ENCODE data around the gene DMAC2L. TPM values are rescaled to one million over a fixed set of nuclear protein-coding genes. Genes with fewer than 3 reads are reported as not detected.
A peak's percentile ranks its signal among the peaks of the same experiment; 100 is the strongest.
"Not testable (repeated sequence)": the region's sequence is repeated elsewhere in the genome, so short reads cannot be mapped to it uniquely, and the experiment has no call there.

The DMAC2L gene
- total RNA-seq, 2 donors from 2014 or later, result 12.0 to 16.1 TPM

DNA sequence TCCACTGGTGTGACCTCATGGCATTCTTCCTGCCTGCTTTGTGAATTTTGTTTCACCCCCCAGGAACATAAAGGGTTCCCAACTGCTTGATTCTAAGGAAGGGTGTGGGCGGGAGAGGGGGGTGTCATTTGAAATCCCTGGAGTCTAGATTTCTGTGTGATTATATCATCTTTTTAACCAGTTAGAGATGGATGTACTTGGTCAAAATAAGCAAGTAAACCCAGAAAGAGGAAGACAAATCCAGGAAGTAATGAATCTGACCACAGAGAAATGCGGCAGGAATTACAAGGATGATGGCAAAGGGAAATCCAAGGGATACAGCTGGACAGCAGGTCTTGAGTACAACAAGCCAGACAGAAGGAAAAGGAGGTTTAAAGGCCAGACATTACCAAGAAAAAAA lies 38.9 kb downstream of the DMAC2L start:
- ATAC-seq (no peak), DNase-seq (no peak)
- no peaks in the 10 kb centered on the region for H3K9me3 ChIP-seq (ENCODE audit: control insufficient read depth, low read length, poor library complexity, severe bottlenecking)
- Mint-ChIP-seq H3K4me1 (peaks cover 16% of the 10 kb centered on the region), H3K4me3 (no peak overlapping the region), H3K27ac (no peak overlapping the region), H3K27me3 (no peaks in the 10 kb centered on the region), H3K36me3 (ENCODE audit: low read depth) (peaks cover 16% of the 10 kb centered on the region)

DNA sequence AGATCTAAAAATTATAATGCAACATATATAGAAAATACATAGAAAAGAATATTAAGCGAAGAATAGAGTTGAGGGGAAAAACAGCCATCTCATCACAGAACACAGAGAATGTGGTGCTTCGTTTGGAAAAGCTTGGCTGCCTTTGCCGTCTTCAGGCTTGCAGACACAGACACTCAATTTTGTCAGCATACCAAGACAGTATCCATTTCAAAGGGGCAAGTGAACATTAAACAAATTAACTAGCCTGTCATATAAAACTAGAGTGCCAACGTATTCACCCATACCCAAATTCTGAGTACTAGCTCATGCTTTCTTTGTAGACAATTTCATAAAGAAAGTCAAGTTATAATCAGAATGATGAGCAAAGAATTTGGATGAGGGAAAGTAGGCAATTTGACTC lies 40.5 kb downstream of the DMAC2L start:
- no peaks in the 10 kb centered on the region for H3K27me3 Mint-ChIP-seq
- H3K36me3 Mint-ChIP-seq (ENCODE audit: low read depth), result peaks cover 12% of the 10 kb centered on the region
- no peak overlapping the region for H3K27ac Mint-ChIP-seq
- ATAC-seq (no peak), DNase-seq (no peak)
- H3K9me3 ChIP-seq (ENCODE audit: control insufficient read depth, low read length, poor library complexity, severe bottlenecking), result no peaks in the 10 kb centered on the region
- H3K4me1 Mint-ChIP-seq, result peaks cover 11% of the 10 kb centered on the region
- no peak overlapping the region for H3K4me3 Mint-ChIP-seq

DNA sequence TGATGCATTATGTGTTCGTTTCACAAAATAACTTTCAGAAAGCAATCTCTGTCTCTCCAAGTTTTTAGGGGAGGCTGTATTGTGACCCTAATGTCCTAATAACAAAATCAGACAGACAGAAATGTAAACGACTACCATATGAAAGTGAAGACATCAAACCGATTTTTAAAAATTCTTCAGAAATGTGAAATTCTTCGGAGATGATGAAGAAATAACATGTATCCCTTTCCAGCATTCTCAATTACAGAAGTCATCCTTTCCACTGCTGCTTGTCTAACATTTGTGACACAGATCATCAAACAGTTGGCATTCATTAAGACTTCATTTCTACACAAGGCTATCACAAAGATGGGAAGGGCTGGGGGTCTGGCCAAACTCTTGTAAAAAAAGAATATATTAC lies 41.0 kb downstream of the DMAC2L start:
- no peak for ATAC-seq
- H3K36me3 Mint-ChIP-seq (ENCODE audit: low read depth), result peaks cover 15% of the 10 kb centered on the region
- no peaks in the 10 kb centered on the region for H3K9me3 ChIP-seq (ENCODE audit: control insufficient read depth, low read length, poor library complexity, severe bottlenecking)
- no peaks in the 10 kb centered on the region for H3K27me3 Mint-ChIP-seq
- H3K27ac Mint-ChIP-seq, result no peak overlapping the region
- H3K4me1 Mint-ChIP-seq, result peaks cover 8% of the 10 kb centered on the region
- H3K4me3 Mint-ChIP-seq, result no peak overlapping the region
- DNase-seq, result no peak

DNA sequence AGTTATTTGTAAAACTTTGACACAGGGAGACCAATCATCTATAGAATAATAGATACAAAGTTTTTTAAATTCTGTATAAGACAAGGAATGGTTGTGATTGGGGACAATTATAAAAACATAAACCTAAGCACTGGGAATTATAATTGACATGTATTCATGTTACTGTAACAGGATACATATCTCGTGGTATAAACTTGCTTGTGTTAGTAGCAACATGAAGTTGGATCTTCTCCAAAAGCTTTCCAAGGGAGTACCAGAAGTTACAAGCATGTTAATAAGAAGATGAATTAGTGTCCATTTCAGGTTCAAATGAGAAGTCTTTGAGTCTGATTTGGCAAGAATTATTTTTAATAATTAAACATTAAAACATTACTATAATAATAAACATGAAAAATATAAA lies 42.4 kb downstream of the DMAC2L start:
- ATAC-seq (no peak), DNase-seq (no peak)
- no peak overlapping the region for H3K4me3 Mint-ChIP-seq
- H3K27me3 Mint-ChIP-seq, result no peaks in the 10 kb centered on the region
- H3K36me3 Mint-ChIP-seq (ENCODE audit: low read depth), result peaks cover 18% of the 10 kb centered on the region
- H3K27ac Mint-ChIP-seq, result peak overlapping the region; percentile 16
- peaks cover 10% of the 10 kb centered on the region for H3K4me1 Mint-ChIP-seq
- H3K9me3 ChIP-seq (ENCODE audit: control insufficient read depth, low read length, poor library complexity, severe bottlenecking), result no peaks in the 10 kb centered on the region

DNA sequence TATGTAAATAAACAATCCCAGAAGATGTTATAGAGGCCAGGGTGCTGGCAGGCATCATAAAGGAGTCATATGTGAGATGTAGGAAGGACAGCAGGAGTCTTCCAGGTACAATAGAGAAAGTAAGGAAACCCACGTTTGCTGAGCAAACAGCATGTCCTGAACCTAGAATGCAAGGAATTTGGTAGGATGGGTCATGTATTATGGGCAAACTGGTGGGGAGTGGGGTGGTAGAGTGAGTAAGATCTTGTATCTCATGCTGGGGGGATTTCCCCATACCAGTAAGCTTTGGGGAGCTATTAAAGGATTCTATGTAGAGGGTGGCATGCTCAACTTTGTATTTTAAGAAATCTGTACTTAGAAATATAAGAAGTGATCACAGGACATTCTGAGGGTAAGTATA lies 43.6 kb downstream of the DMAC2L start:
- H3K9me3 ChIP-seq (ENCODE audit: control insufficient read depth, low read length, poor library complexity, severe bottlenecking), result no peaks in the 10 kb centered on the region
- H3K27ac Mint-ChIP-seq, result no peak overlapping the region
- peaks cover 12% of the 10 kb centered on the region for H3K4me1 Mint-ChIP-seq
- H3K4me3 Mint-ChIP-seq, result no peak overlapping the region
- no peaks in the 10 kb centered on the region for H3K27me3 Mint-ChIP-seq
- DNase-seq (no peak), ATAC-seq (no peak)
- H3K36me3 Mint-ChIP-seq (ENCODE audit: low read depth), result peaks cover 18% of the 10 kb centered on the region

DNA sequence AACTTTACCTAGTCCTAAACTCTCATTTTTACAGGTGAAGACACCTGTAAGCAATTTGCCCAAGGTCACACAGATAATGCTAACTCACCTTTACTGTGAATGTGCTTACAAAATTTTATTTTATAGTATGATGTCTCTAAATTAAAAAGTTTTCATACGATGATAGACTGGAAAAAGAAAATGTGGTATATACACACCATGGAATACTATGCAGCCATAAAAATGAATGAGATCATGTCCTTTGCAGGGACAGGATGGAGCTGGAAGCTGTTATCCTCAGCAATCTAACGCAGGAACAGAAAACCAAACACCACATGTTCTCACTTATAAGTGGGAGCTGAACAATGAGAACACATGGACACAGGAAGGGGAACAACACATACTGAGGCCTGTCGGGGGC lies 44.2 kb downstream of the DMAC2L start:
- peaks cover 18% of the 10 kb centered on the region for H3K36me3 Mint-ChIP-seq (ENCODE audit: low read depth)

DNA sequence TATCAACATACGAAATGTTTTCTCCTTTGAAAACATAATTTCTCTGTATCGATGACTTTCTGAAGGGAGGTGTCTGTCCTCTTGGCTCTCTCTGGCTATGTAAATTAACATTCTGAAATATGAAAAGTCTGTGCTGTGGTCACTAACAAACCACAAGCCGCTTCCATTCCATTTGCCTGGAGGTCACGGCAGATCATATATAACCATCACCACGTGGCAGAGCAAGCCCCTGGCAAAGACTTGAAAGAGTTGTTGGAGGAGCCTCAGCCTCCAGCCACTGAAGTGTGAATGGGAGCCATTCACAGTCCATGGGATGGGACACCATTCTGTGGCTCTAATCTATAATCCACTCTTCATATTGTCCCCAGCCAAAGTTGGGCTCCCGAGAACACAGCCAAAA lies 45.0 kb downstream of the DMAC2L start:
- H3K4me3 Mint-ChIP-seq, result no peak overlapping the region
- no peaks in the 10 kb centered on the region for H3K27me3 Mint-ChIP-seq
- H3K9me3 ChIP-seq (ENCODE audit: control insufficient read depth, low read length, poor library complexity, severe bottlenecking), result no peaks in the 10 kb centered on the region
- H3K36me3 Mint-ChIP-seq (ENCODE audit: low read depth), result peaks cover 15% of the 10 kb centered on the region
- ATAC-seq (no peak), DNase-seq (no peak)
- no peak overlapping the region for H3K27ac Mint-ChIP-seq
- peaks cover 14% of the 10 kb centered on the region for H3K4me1 Mint-ChIP-seq

More for the DNA sequence above, 44.2 kb downstream of the DMAC2L start:
- ATAC-seq; H3K9me3 ChIP-seq (ENCODE audit: control insufficient read depth, low read length, poor library complexity, severe bottlenecking); H3K4me3 Mint-ChIP-seq; H3K27ac Mint-ChIP-seq; H3K27me3 Mint-ChIP-seq; DNase-seq: not testable (repeated sequence)
- peaks cover 14% of the 10 kb centered on the region for H3K4me1 Mint-ChIP-seq

DNA sequence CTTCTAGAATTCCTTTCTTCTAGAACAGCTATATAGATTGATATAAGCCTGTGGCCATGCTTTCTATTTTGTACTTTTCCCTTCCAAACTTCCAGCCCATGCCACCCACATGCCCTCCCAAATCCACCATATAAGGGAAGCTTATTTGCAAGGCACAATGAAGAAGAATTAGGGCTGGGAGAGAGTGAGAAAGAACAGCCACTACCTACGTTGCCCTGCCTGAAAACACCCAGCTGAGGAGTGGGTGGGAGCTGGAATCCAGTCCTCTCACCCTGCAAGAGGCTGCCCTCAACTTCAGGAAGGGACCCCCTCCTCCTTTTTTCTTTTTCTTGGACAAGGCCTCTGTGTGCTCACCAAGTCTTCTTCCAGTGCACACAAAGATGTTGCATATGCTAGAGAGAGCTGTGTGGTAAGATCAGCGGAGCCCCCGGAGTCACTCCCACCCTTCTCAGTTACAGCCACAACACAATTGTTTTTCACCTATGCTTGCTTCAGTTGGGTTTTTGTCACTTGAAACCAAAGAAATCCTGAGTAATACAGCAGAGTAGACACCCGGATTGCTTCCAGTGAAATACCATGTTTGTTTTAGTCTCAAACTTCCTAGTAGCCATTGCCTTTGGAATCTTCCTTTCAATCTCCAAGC lies 45.8 kb downstream of the DMAC2L start:
- H3K4me1 Mint-ChIP-seq, result peaks cover 18% of the 10 kb centered on the region
- no peak for DNase-seq
- H3K36me3 Mint-ChIP-seq (ENCODE audit: low read depth), result peaks cover 15% of the 10 kb centered on the region
- ATAC-seq, result no peak
- H3K9me3 ChIP-seq (ENCODE audit: control insufficient read depth, low read length, poor library complexity, severe bottlenecking), result no peaks in the 10 kb centered on the region
- H3K4me3 Mint-ChIP-seq, result no peak overlapping the region
- H3K27ac Mint-ChIP-seq, result no peak overlapping the region
- H3K27me3 Mint-ChIP-seq, result no peaks in the 10 kb centered on the region

DNA sequence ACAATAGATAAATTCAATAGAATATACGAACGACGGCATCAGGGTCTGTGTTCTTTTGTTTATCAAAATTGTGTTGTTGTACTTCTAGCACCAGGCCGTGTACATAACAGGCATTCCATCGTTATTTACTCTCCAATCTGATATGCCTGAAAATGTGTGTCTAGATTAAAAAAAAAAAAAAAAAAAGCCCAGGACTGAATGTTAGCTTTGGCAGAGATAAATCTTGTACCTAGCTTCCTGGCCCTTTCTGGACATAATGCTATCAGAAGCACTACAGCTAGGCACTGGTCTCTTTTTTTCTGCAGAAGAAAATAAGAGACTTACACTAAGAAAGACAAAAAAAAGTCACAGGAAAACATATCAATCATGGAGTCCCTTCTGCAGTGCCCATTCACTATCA lies 47.5 kb downstream of the DMAC2L start:
- H3K9me3 ChIP-seq (ENCODE audit: control insufficient read depth, low read length, poor library complexity, severe bottlenecking), result no peaks in the 10 kb centered on the region
- no peak for DNase-seq
- Mint-ChIP-seq H3K4me3 (no peak overlapping the region), H3K27me3 (no peaks in the 10 kb centered on the region), H3K27ac (peak overlapping the region; percentile 65), H3K4me1 (peaks cover 29% of the 10 kb centered on the region), H3K36me3 (ENCODE audit: low read depth) (peaks cover 13% of the 10 kb centered on the region)
- ATAC-seq, result no peak

DNA sequence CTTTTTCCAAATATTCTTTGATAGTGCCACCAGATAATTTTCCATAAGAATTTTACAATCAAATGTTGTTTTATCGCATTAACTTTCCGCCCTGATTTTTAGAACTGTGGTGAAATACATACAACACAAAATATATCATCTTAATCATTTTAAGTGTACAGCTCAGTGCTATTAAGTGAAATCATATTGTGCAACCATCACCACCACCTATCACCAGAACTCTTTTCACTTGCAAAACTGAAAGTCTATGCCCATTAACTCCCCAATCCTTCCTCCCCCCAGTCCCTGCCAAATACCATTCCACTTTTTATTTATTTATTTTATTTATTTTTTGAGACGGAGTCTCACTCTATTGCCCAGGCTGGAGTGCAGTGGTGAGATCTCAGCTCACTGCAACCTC lies 48.0 kb downstream of the DMAC2L start:
- H3K4me1 Mint-ChIP-seq, result peaks cover 29% of the 10 kb centered on the region
- H3K27me3 Mint-ChIP-seq, result no peaks in the 10 kb centered on the region
- H3K4me3 Mint-ChIP-seq, result no peak overlapping the region
- H3K36me3 Mint-ChIP-seq (ENCODE audit: low read depth), result peaks cover 13% of the 10 kb centered on the region
- no peak overlapping the region for H3K27ac Mint-ChIP-seq
- DNase-seq (no peak), ATAC-seq (no peak)
- no peaks in the 10 kb centered on the region for H3K9me3 ChIP-seq (ENCODE audit: control insufficient read depth, low read length, poor library complexity, severe bottlenecking)

DNA sequence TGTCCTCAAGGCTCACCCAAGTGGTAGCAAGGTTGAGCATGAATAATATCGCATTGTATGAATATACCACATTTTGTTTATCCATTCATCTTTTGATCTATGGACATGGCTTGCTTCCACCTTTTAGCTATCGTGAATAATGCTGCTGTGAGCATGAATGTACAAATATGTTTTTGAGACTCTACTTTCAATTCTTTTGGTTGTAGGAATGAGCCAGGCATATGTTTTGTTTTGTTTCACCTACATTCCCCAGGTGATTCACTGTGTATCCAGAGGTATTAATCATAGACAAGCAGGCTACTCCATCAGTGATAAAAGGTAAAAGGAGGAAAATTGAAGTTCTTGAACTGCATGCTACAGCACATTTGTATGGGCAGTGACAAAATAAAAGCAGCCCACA lies 48.7 kb downstream of the DMAC2L start:
- Mint-ChIP-seq H3K27me3 (no peaks in the 10 kb centered on the region), H3K36me3 (ENCODE audit: low read depth) (peaks cover 10% of the 10 kb centered on the region), H3K4me3 (no peak overlapping the region), H3K27ac (no peak overlapping the region), H3K4me1 (peaks cover 26% of the 10 kb centered on the region)
- no peak for ATAC-seq
- no peaks in the 10 kb centered on the region for H3K9me3 ChIP-seq (ENCODE audit: control insufficient read depth, low read length, poor library complexity, severe bottlenecking)
- no peak for DNase-seq

DNA sequence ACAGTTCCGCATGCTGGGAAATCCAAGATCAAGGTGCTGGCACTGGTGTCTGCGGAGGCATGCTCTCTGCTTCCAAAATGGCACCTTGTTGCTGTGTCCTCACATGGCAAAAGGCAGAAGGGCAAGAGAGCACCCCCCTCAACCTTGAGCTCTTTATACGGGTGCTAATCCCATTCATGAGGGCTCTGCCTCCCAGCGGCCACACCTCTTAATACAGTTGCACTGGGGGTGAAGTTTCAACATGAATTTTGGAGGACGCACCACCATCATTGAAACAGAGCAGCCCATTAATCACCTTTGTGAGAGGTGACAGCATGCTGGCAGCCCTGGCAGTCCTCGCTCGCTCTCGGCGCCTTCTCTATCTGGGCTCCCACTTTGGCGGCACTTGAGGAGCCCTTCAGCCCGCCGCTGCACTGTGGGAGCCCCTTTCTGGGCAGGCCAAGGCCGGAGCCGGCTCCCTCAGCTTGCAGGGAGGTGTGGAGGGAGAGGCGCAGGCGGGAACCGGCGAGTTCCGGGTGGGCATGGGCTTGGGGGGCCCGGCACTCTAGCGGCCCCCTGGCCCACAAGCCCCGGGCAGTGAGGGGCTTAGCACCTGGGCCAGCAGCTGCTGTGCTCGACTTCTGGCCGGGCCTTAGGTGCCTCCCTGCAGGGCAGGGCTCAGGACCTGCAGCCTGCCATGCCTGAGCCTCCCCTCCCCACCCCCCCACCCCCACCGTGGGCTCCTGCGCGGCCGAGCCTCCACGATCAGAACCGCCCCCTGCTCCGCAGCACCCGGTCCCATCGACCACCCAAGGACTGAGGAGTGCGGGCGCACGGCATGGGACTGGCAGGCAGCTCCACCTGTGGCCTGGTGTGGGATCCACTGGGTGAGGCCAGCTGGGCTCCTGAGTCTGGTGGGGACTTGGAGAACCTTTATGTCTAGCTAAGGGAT lies 49.6 kb downstream of the DMAC2L start:
- not testable (repeated sequence) for H3K27ac Mint-ChIP-seq; H3K9me3 ChIP-seq (ENCODE audit: control insufficient read depth, low read length, poor library complexity, severe bottlenecking); H3K4me3 Mint-ChIP-seq; H3K27me3 Mint-ChIP-seq; DNase-seq; ATAC-seq
- Mint-ChIP-seq H3K36me3 (ENCODE audit: low read depth) (peaks cover 14% of the 10 kb centered on the region), H3K4me1 (peaks cover 29% of the 10 kb centered on the region)

DNA sequence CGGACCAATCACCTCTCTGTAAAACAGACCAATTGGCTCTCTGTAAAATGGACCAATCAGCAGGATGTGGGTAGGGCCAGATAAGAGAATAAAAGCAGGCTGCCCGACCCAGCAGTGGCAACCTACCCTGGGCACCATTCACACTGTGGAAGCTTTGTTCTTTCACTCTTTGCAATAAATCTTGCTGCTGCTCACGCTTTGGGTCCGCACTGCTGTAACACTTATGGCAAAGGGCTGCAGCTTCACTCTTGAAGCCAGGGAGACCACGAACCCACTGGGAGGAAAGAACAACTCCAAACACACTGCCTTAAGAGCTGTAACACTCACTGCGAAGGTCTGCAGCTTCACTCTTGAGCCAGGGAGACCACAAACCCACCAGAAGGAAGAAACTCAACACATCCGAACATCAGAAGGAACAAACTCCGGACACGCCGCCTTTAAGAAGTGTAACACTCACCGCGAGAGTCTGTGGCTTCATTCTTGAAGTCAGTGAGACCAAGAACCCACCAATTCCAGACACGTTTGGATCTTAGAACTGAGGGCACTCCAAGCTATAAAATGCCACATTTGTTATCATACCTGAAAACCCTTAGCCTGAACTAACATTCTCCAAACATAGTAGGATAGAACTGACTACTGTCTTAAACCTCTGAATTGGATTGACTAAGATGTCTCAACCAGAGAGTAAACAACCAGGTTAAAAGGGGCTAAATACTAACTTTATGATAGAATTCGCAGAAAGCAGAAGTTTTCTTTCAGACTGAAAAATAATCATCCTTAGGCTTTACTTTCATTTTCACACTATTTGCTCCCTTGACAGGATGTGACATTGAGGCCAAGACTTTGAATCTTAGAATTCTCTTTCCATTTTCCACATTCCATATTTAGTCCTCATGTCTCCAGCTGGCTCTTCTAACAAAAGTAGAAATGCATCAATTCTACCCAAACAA lies 50.9 kb downstream of the DMAC2L start:
- H3K9me3 ChIP-seq (ENCODE audit: control insufficient read depth, low read length, poor library complexity, severe bottlenecking), result no peaks in the 10 kb centered on the region
- H3K27ac Mint-ChIP-seq, result peak overlapping the region; percentile 83
- peaks cover 10% of the 10 kb centered on the region for H3K36me3 Mint-ChIP-seq (ENCODE audit: low read depth)
- no peaks in the 10 kb centered on the region for H3K27me3 Mint-ChIP-seq
- peak overlapping the region; percentile 92 for H3K4me3 Mint-ChIP-seq
- H3K4me1 Mint-ChIP-seq, result peaks cover 33% of the 10 kb centered on the region
- DNase-seq, result peak in 1 of 3 donors; percentile 6
- peak; percentile 39 for ATAC-seq
